Measurements from ENCODE around the gene NR3C2. TPM values are rescaled to one million over a fixed set of nuclear protein-coding genes. Genes with fewer than 3 reads are reported as not detected.

The NR3C2 gene
- total RNA-seq, 4 donors from 2014 or later = 33.0 to 128 (median 118) TPM

GRCh38 chr4:148116969-148117368 is 325.2 kb downstream of the NR3C2 start:
- Histone ChIP-seq H3K4me3 (no peak overlapping the region), H3K4me1 (no peaks in the 10 kb centered on the region), H3K27ac (no peak overlapping the region), H3K36me3 (peaks cover 0 to 59% (median 0%) of the 10 kb centered on the region in 3 donors), H3K27me3 (no peaks in the 10 kb centered on the region), H3K9me3 (no peaks in the 10 kb centered on the region)
- no peak for TF ChIP-seq POLR2A (IDR thresholded peaks at IDR 0.05)
- TF ChIP-seq, protein P1, sequence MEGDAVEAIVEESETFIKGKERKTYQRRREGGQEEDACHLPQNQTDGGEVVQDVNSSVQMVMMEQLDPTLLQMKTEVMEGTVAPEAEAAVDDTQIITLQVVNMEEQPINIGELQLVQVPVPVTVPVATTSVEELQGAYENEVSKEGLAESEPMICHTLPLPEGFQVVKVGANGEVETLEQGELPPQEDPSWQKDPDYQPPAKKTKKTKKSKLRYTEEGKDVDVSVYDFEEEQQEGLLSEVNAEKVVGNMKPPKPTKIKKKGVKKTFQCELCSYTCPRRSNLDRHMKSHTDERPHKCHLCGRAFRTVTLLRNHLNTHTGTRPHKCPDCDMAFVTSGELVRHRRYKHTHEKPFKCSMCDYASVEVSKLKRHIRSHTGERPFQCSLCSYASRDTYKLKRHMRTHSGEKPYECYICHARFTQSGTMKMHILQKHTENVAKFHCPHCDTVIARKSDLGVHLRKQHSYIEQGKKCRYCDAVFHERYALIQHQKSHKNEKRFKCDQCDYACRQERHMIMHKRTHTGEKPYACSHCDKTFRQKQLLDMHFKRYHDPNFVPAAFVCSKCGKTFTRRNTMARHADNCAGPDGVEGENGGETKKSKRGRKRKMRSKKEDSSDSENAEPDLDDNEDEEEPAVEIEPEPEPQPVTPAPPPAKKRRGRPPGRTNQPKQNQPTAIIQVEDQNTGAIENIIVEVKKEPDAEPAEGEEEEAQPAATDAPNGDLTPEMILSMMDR (IDR thresholded peaks at IDR 0.05) = no peak
- no peak for DNase-seq

DNA sequence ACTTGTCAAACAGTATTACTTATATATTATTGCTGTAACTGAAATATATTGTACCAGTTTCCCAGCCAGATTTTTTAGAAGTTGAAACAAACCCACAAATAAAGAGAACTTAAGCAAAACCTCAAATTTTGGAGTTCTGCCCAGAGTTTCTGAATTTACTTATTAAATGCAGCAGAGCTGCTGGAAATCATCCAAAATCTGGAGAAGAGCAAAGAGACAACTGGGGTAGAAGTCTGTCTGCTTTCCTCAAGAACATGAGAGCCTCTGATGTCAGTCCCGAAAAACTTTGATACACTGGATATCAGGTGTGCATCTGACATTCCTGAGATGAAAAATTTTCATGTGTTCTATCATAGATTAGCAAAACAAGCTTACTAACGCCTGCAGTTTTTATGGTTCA is 325.9 kb downstream of the NR3C2 start:
- no peak for TF ChIP-seq POLR2A (IDR thresholded peaks at IDR 0.05)
- TF ChIP-seq, protein P1 (IDR thresholded peaks at IDR 0.05) = no peak
- no peak overlapping the region for H3K27ac ChIP-seq
- H3K27me3 ChIP-seq = no peaks in the 10 kb centered on the region
- peaks cover 0 to 66% (median 0%) of the 10 kb centered on the region in 3 donors for H3K36me3 ChIP-seq
- DNase-seq = no peak
- no peaks in the 10 kb centered on the region for H3K9me3 ChIP-seq
- H3K4me3 ChIP-seq = no peak overlapping the region
- H3K4me1 ChIP-seq = no peaks in the 10 kb centered on the region

DNA sequence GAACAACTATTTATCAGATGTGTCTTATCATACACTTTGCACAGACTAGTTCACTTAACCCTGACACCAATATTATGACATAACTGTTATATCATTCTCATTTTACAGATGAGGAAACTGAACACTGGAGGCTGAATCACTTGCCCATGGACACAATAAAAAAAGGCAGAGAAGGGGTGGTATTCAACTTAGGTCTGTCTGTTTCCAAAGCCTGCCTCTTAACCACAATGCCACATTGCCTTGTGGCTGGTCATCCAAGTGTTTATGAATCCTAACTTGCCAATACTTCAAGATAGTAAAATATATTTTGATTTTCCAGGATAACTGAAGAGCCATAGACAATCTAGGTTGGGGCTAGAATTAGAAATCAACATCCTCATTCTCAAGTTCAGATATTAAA is 327.8 kb downstream of the NR3C2 start:
- Histone ChIP-seq H3K27me3 (no peaks in the 10 kb centered on the region), H3K4me1 (no peaks in the 10 kb centered on the region), H3K9me3 (no peaks in the 10 kb centered on the region), H3K27ac (no peak overlapping the region), H3K36me3 (peaks cover 0 to 63% (median 0%) of the 10 kb centered on the region in 3 donors), H3K4me3 (no peak overlapping the region)
- DNase-seq = no peak
- TF ChIP-seq, protein P1 (IDR thresholded peaks at IDR 0.05) = no peak
- TF ChIP-seq POLR2A (IDR thresholded peaks at IDR 0.05) = no peak

DNA sequence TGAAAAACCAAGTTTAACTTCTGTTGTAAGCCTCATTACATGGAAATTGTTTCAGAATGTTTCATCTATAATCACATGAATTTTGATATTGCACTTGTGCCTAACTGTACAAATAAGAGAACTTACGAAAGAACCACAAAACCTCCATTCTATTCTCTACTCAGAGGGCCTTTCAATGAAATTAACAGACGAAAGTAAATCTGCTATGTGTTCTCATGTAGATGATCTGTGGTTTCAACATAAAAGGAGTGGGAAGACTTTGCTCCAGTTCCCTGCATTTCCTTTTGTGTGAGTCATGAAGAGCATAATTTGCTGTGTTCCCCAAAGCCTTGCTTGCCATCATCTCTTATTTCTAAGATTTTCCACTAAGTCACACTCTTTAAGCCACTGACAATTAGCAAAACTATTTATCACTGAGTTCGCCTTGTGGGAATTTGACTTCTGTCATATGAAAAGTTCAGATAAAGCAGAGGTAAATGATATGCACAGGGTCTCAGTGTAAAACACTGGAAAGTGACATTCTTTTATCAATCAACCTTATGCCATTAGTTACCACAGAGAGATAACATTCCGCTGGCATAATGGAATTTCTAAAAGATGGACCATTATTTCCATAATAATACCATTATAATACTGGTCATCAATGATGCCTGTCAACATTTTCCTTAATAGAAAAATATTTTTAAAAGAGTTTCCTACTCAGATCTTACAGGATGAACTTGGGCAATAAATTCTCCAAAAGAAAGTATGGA is 329.8 kb downstream of the NR3C2 start:
- no peak overlapping the region for H3K27ac ChIP-seq
- DNase-seq = no peak
- no peak for TF ChIP-seq POLR2A (IDR thresholded peaks at IDR 0.05)
- TF ChIP-seq, protein P1 (IDR thresholded peaks at IDR 0.05) = no peak
- H3K36me3 ChIP-seq = peaks cover 0 to 60% (median 0%) of the 10 kb centered on the region in 3 donors
- no peaks in the 10 kb centered on the region for H3K27me3 ChIP-seq
- no peaks in the 10 kb centered on the region for H3K4me1 ChIP-seq
- H3K4me3 ChIP-seq = no peak overlapping the region
- no peaks in the 10 kb centered on the region for H3K9me3 ChIP-seq

GRCh38 chr4:148110169-148110568 is 332.0 kb downstream of the NR3C2 start:
- Histone ChIP-seq H3K27me3 (no peaks in the 10 kb centered on the region), H3K4me3 (no peak overlapping the region), H3K27ac (no peak overlapping the region), H3K36me3 (peaks cover 0 to 54% (median 0%) of the 10 kb centered on the region in 3 donors), H3K4me1 (no peaks in the 10 kb centered on the region), H3K9me3 (no peaks in the 10 kb centered on the region)
- DNase-seq = no peak
- no peak for TF ChIP-seq POLR2A (IDR thresholded peaks at IDR 0.05)
- TF ChIP-seq, protein P1 (IDR thresholded peaks at IDR 0.05) = no peak
